Urothelium cell line (cell line): Measurements from ENCODE around the gene LRRC74B.
"Not testable (repeated sequence)": the region's sequence is repeated elsewhere in the genome, so short reads cannot be mapped to it uniquely, and the experiment has no call there.

ENCODE experiments used
- DNase-seq: peaks from one replicate; pipeline ENCODE4 v3.0.0; 2011; ENCODE audit warnings: low spot score, mixed read lengths
- FAIRE-seq: peaks from 2 replicates; lab custom pipeline; 2011; peaks lifted over from hg19 to GRCh38; lab: Jason Lieb, UNC

Gene LRRC74B

DNA sequence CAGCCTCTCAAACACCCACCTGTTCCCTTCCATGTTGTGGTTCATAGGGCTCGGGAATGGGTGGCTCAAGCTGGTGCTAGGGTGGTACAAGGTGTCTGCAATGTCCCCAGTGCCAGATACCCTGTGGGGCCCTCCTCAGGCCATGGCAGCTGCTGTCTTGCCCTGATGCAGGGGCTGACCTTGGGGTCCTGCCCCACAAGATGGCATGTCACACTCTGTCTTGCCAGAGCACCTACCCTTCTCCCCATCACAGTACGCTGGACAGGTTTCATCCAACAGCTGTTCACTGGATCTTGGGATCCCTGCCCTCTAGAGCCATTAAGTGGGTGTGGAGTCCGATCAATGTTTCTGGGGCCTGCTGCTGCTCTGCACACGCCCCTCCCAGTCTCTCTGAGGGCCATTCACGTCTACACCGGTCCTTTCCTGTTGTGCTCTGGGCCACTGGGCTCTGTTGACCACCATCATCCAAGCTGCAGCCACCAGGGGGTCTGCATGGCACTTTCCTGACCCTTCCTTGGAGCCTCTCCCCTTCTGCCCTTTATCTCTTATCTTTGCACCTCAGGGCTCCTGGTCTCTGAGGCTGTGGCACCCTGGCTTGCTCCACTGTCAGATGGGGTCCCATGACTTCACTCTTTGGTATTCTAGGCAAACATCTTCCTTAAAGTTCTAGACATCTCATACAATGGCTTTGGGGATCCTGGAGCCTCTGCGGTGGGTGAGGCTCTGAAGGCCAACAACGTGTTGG is 7.1 kb downstream of the LRRC74B start:
- FAIRE-seq, result no peak
- DNase-seq, result no peak

DNA sequence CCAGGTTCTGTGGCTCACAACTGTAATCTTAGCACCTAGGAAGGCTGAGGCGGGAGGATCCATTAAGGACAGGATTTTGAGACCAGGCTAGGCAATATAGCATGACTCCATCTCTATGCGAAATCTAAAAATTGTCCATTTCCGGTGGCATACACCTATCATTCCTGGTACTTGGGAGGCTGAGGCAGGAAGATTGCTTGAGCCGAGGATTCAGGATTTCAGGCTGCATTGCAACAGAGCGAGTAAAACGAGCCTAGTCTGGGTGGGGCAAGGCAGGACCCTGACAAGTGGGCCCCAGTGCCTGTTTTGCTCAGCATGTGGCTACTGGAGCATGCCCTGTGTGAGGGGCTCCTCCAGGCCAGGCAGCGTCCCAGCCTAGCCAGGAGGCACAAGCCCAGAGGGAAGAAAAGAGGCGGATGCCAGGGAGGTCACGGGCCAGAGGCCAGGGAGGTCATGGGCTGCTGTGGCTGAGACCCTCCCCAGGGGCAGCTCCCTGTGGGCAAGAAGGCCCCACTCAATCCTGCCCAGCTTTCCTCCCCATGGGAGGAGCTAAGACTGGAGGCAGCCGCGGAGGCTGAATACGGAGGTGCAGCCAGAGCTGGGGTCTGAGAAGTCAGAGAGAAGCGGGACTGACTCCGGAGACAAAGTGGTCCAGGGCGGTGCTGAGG is 8.4 kb downstream of the LRRC74B start:
- FAIRE-seq, result no peak
- DNase-seq, result no peak

DNA sequence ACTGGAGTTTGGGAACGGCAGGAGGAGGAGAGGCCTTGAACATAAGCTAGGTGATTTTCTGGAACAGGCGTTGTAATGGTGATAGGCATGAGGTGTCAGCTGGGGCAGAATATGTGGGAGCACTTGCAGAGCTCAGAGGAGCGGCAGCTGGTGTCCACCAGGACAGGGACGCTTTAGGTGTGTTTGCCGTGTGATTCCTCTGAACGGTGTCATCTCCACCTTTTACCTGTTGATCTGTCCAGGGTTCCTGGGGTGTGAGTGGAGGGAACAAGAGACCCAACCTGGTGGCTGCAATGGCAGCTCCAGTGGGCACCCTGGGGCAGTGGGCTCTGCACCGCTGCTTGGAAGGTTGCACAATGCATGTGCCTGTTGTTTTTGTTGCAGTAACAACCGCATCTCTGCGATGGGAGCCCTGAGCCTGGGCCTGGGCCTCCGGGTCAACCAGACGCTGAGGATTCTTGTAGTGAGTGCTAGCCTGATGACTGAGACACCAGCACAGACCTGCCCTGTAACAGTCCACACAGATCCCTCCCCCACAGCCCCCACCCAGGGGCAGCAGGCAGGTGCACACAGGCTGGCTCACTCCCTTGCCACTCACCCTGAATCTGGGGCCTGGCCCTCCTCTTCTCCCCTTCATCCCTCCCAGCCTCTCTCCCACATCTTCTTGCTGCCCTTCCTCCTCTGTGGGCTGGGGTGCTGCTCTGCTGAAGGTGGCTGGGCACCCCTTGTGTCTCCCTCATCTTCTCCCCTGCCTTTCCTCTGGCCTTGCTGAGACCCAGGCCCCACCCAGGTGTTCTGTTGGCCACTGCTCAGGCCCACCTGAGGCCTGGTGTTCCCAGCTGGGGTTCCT is 9.2 kb downstream of the LRRC74B start:
- DNase-seq, result no peak

DNA sequence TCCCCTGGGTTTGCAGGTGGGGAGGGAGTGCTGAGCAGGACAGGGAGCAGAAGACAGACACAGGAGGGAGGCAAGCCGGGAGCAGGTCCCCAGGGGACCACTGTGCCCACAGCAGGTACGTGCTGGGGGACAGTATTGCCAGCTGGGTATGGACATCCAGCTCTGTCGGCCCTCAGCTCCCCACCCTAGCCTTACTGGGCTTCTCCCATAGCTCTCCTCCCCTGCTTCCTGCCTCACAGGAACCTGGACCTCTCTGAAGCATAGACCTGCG is 9.8 kb downstream of the LRRC74B start:
- DNase-seq, result no peak
- FAIRE-seq, result no peak

More for the DNA sequence above, 9.2 kb downstream of the LRRC74B start:
- no peak for FAIRE-seq

DNA sequence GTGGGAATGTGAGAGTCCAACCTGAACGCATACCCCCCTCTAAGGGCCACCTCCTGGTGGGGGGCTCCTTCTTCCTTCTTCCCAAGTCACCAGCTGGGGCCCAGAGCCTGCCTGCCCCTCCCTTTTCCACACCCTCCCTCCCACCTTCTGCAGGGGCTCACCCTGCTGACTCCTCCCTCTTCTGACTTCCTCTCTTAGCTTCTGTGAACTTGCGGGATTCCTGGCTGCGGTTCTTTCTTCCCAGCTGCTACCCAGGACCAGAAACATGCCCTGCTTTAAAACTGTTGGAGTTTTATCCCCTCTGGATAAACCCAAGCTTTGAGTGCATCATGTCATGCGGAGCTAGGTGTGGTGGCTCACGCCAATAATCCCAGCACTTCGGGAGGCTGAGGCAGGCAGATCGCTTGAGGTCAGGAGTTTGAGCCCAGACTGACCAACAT is 10.2 kb downstream of the LRRC74B start:
- FAIRE-seq, result no peak
- DNase-seq, result no peak

DNA sequence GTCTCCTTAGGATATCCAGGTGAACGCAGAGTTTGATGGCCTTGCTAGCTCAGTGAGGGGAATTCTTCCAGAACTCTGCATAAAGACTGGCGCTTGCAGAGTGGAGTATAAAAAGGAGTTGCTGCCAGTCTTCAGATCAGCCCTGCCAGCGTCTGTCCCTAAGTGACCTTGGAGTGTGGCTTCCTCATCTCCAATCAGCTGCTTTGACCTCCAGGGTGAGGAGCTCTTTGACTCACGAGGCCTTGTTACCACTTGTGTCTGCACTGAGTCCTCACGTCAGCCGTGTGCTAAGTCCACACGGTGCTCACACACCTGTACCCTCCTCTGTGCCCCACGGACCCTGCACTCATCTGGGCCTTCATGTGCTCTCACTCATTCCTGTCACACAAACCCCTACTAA is 14.6 kb downstream of the LRRC74B start:
- FAIRE-seq, result peak; percentile 35
- not testable (repeated sequence) for DNase-seq

DNA sequence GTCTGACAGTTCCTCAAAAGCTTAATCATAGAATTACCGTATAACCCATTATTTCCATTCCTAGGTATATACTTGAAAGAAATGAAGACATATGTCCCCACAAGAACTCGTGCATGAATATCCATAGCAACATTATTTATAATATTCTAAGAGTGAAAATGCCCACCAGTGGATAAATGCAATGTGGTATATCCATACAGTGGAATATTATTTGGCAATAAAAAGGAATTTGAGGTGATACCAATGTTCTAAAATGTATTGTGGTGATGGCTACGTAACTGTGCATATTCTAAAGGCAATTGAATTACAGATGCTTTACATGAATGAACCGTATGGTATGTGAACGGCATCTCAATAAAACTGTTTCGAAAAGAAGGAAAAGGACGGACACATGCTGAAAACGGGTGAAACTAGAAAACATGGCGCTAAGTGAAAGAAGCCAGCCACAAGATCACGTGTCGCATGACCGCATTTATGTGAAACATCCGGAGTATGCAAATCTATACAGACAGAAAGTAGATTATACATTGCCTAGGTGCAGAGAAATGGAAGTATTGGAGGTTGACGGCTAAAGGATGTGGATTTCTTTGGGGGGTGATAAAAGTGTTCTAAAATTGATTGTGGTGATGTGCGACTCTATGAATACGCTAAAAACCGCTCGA is 16.0 kb downstream of the LRRC74B start:
- DNase-seq, result not testable (repeated sequence)
- peak; percentile 92 for FAIRE-seq

DNA sequence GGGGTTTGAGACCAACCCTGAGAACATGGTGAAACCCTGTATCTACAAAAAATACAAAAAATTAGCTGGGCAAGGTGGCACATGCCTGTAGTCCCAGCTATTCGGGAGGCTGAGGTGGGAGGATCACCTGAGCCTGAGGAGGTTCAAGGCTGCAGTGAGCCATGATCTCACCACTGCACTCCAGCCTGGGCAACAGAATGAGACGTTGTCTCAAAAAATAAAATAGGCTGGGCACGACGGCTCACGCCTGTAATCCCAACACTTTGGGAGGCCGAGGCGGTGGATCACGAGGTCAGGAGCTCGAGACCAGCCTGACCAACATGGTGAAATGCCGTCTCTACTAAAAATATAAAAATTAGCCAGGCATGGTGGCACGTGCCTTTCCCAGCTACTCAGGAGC is 18.7 kb downstream of the LRRC74B start:
- not testable (repeated sequence) for FAIRE-seq, DNase-seq

DNA sequence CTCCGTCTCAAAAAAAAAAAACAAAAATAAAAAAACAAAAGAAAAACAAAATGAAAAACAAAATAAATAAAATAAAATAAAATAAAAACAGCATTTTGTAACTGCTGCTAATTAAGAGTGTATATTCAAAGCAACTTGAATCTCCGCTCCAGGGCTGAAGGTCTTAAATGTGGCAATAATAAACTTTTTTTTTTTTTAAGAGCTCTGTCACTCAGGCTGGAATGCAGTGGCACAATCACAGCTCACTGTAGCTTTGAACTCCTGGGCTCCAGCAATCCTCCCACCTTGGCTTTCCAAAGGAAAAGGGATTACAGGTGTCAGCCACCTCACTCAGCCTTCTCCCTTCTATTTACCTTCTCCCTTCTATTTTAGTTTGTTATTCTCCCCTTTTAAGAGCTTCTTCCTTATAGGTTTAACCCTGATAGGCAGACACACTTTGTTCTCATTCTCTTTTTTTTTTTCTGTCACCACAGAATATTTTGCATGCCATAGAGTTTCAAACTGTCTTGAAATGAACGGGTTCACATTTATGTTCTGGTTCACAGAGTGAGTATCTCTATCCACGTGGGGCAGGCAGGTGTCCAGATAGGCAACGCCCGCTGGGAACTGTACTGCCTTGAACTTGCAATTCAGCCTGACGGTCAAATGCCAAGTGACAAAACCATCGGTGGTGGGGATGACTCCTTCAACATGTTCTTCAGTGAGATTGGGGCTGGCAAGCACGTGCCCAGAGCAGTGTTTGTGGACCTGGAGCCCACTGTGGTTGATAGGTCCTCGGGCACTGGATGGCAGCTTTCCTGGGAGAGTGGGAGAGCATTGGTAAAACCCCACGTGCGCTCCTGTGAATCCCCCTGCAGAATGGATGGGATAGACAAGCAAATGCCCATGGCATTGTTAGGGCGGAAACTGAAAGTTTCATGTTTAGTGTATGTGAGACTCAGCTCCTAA is 19.4 kb downstream of the LRRC74B start:
- no peak for DNase-seq
- no peak for FAIRE-seq

DNA sequence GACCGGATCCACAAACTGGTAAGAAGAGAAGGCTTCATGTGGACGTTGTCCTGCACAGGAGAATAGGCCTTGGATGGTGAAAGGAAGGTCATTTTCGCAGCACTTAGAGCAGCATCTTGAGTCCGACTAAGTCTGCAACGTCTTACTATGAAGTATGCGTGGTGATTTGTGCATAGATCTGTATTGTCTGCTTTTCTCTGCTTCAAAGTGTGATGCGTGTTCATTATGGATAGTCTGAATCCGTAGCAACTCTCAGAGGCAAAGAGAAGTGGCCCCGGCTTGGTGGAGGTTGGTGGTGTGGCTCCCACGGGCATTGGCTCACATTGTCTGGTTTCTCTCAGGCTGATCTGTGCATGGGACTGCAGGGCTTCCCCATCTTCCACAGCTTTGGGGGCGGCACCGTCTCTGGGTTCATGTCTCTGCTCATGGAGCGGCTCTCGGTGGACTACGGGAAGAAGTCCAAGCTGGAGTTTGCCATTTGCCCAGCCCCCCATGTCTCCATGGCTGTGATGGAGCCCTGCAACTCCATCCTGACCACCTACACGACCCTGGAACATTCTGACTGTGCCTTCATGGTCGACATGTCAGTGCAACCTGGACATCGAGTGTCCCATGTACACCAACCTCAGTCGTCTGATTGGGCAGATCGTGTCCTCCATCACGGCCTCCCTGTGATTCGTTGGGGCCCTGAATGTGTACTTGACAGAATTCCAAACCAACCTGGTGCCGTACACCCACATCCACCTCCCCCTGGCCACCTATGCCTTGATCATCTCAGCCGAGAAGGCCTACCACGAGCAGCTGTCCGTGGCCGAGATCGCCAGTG is 21.5 kb downstream of the LRRC74B start:
- DNase-seq, result no peak
- FAIRE-seq, result peak; percentile 89

DNA sequence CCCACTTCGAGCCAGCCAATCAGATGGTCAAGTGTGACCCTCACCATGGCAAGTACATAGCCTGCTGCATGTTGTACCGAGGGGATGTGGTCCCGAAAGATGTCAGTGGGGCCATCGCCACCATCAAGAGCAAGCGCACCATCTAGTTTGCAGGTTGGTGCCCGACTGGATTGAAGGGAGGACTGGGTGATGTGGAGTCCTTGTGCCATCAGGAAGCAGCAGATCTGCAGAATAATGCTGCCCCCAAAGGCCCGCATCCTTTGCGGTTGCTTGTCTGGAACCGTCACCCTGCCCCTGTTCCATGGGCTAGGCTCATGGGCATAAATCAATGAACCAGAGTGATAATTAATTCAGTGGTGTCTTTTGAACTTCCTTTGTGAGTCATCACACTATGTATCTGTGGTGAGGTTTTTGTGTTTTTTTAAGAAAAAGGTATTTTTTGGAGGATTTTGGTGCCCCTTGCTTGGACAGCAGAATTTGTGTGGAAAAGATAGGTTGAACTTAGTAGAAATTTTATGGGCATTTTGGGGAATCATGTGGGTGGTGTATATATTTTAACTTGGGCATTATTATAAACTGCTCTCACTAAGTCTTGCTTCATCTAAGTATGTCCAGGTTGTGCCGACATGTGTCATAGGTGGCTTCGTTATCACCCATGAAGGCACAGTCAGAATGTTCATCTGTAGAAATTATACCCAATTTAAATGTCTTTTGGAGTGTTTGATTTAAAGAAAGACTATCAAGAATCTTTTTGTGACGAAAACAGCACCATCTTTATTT is 22.3 kb downstream of the LRRC74B start:
- FAIRE-seq (no peak), DNase-seq (no peak)

DNA sequence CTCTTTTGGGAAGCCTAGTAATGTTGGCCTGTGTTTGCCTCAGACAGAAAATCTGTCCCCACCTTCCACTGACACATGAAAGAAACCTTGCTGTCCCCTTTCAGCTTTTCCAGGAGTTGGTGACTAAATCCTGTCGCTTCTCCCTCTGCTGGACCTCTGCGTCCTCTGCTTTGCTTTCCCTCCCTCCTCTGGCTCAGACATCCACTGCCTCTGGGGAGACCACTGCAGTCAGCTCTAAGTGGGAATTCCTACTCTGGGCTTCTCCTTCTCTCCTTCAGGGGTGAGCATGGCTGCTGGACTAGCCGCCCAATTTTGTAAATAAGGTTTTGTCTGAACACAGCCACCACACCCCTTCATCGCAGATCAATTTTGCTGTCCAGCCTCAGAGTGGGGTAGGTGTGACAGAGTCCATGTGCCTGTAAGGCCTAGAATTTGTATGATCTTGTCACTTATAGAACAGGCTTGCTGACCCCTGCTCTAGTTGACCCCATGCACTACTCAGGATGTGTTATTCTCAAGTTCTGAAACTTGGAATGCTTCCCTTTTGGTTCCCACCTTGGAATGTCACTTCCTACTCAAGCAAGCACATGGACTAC is 23.0 kb downstream of the LRRC74B start:
- no peak for FAIRE-seq
- DNase-seq, result no peak

DNA sequence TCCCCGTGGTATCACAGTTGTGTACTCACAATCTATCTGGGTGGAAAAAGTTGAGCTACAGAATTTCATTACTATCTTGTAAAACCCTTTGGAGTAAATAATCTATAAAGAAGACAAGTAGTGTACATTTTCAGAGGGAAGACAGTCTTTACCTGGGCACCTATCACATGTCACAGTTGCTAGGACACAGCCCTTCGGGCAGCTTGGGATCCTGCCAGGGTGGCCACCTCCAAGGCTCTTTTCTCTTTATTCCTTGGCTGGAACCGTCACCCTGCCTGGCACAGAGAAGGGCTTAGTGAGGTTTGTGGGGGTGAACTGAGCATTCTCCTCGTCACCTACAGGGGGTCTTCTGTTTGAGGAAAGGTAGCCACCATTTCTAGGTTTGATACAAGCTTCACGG is 23.6 kb downstream of the LRRC74B start:
- FAIRE-seq (peak; percentile 65), DNase-seq (no peak)

DNA sequence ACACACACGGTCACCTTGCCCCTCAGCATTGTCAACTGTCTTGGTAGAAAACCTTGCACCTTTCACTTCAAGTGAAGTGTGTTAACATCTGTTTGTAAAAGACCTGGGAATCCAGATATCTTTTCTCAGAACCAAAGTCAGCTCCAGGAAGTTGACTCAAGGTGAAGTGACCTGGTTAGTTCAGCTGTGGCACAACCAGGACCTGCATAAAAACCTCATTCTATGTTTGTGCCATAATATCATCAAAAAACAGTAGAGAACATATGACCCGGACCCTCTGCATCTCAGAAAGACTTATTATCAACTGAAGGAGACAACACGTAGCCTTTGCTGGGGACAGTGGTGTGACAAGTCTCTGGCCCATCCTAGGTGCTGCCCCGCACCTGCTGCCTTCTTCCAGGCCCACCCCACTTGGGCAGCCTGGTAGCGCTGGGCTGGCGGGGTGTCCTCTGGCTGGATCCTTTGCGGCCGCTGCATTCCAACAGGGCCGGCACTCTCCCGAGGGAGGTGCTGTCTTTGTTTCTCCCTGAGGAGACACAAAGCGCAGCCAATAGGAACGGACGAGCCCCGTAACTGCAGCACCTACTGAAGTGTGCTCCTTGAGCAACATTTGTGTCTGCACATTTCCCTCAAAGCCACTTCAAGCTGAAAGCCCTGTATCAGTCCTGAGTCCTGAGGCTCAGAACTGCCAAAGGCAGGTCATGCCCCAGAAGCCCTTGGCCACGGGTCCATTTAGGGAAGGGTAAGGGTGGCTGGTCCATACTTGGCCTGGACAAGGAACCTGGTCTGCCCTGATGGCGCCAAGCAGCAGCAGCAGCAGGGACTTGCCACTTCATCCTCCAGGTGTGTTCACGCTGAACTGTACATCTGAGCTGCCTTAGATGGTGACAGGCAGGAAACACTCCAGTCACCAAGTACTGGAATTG is 25.2 kb downstream of the LRRC74B start:
- DNase-seq, result no peak
- FAIRE-seq, result no peak

DNA sequence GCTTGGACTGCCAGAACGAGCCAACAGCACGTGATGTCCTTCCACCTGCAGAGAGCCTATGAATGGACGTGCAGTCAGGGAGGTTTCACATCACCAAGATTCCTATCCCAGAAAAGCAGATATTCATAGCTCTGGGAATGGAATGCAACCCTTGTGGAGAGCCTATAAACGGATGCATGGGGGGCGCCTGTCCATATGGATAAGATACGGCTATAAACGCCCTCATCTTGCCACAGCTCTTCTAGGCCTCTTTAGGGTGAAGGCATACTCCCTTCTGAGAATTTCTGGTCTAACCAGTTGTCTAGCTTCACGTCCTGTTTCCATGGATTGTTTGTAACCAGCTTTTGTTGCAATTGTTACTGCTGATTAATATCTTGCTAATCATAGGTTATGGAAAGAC is 26.1 kb downstream of the LRRC74B start:
- DNase-seq, FAIRE-seq: not testable (repeated sequence)

DNA sequence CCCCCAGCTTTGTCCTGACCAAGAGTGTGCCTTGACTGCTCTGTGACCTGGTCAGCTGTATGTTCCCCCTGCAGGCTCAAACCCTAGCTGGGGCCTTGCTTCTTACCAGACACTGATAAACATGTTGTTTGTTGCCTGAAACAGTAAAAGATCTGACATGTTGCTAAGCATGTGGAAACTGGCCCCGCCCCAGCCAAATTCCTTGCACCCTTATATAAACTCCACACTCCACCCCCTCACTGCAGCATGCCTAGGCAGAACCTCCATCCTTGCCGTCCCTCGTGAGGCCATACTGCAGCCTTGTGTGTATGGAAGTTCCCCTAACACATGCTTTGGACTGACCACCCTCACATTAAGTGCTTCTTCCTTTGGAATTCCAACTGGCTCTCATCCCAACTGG is 27.3 kb downstream of the LRRC74B start:
- FAIRE-seq (peak; percentile 55), DNase-seq (no peak)

DNA sequence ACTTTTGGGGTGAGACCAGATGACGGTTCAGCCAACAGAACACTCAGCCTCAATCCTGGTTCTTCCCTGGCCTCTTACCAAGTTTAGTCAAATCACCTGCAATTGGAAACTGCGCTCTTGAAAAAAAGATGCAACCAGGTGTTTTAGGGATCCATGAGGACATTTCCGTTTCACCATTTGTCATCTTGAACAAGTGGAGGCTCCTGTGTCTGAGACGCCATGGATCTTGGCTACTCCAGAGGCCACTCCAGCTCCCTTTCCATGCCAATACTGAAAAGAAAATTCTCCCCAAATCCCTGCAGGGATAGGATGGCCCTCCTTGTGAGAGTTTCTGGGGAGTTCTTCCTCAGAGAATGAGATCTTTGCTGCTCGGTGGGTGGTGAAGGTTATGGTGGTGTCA is 27.7 kb downstream of the LRRC74B start:
- DNase-seq (no peak), FAIRE-seq (no peak)
